H9 (cell line): ENCODE results near the gene ENPP1. TPM values are rescaled to one million over a fixed set of nuclear protein-coding genes. Genes with fewer than 3 reads are reported as not detected.

Experiments
- DNase-seq: peaks from one replicate; pipeline ENCODE4 v3.0.0-alpha.2; 2017
- H2AFZ ChIP-seq: one replicate; pipeline ENCODE4 v1.6.1; 2013; ENCODE audit warnings: mild to moderate bottlenecking, low read length, control low read depth, moderate library complexity
- H2AK5ac ChIP-seq: 2 replicates; pipeline ENCODE4 v1.6.1; 2013; ENCODE audit warnings: low read length, control low read depth, mixed read lengths; ENCODE audit not compliant: insufficient read length
- H2BK120ac ChIP-seq: one replicate; pipeline ENCODE4 v1.6.1; 2013; ENCODE audit warnings: low read depth, mild to moderate bottlenecking, low read length, control low read depth, inconsistent platforms; ENCODE audit not compliant: poor library complexity, severe bottlenecking
- H2BK12ac ChIP-seq: 2 replicates; pipeline ENCODE4 v1.6.1; 2013; ENCODE audit warnings: low read length, control low read depth, mixed read lengths, low read depth; ENCODE audit not compliant: insufficient read length
- H2BK15ac ChIP-seq: 2 replicates; pipeline ENCODE4 v1.6.1; 2013; ENCODE audit warnings: low read depth, low read length, control low read depth
- H2BK20ac ChIP-seq: one replicate; pipeline ENCODE4 v1.6.1; 2013; ENCODE audit warnings: low read depth, mild to moderate bottlenecking, low read length, control low read depth, inconsistent platforms; ENCODE audit not compliant: poor library complexity, severe bottlenecking
- H2BK5ac ChIP-seq: 2 replicates; pipeline ENCODE4 v1.6.1; 2013; ENCODE audit warnings: low read length, control low read depth, mixed read lengths; ENCODE audit not compliant: insufficient read length
- H3K14ac ChIP-seq: 2 replicates; pipeline ENCODE4 v1.6.1; 2013; ENCODE audit warnings: low read length, control low read depth; ENCODE audit not compliant: insufficient read depth
- H3K18ac ChIP-seq: 2 replicates; pipeline ENCODE4 v1.6.1; 2013; ENCODE audit warnings: low read depth, mild to moderate bottlenecking, mixed read lengths, low read length, control low read depth; ENCODE audit not compliant: insufficient read length
- H3K23ac ChIP-seq: 2 replicates; pipeline ENCODE4 v1.6.1; 2013; ENCODE audit warnings: low read length, control low read depth, mixed read lengths, low read depth; ENCODE audit not compliant: insufficient read length
- H3K23me2 ChIP-seq: 2 replicates; pipeline ENCODE4 v1.6.1; 2013; ENCODE audit warnings: low read depth, mild to moderate bottlenecking, mixed read lengths, low read length, control low read depth; ENCODE audit not compliant: insufficient read length, poor library complexity, severe bottlenecking
- H3K27ac ChIP-seq: 2 replicates; pipeline ENCODE4 v1.5.1; 2013; ENCODE audit warnings: low read length, control low read depth, mixed read lengths, low read depth; ENCODE audit not compliant: insufficient read length
- H3K27me3 ChIP-seq: 2 replicates; pipeline ENCODE4 v1.6.1; 2013; ENCODE audit warnings: low read length, control low read depth, inconsistent platforms; ENCODE audit not compliant: insufficient read depth
- H3K4ac ChIP-seq: 2 replicates; pipeline ENCODE4 v1.6.1; 2013; ENCODE audit warnings: low read depth, mild to moderate bottlenecking, control low read depth, inconsistent platforms, low read length, moderate library complexity
- H3K4me1 ChIP-seq: 2 replicates; pipeline ENCODE4 v1.6.1; 2013; ENCODE audit warnings: low read length, control low read depth, inconsistent platforms; ENCODE audit not compliant: insufficient read depth
- H3K4me2 ChIP-seq: 2 replicates; pipeline ENCODE4 v1.6.1; 2013; ENCODE audit warnings: low read length, control low read depth, mixed read lengths; ENCODE audit not compliant: insufficient read length, insufficient read depth
- H3K56ac ChIP-seq: 2 replicates; pipeline ENCODE4 v1.6.1; 2013; ENCODE audit warnings: low read depth, mild to moderate bottlenecking, mixed read lengths, low read length, control low read depth; ENCODE audit not compliant: insufficient read length
- H3K79me1 ChIP-seq: 2 replicates; pipeline ENCODE4 v1.6.1; 2013; ENCODE audit warnings: low read depth, mild to moderate bottlenecking, moderate library complexity, low read length, control low read depth, inconsistent platforms; ENCODE audit not compliant: insufficient read depth, poor library complexity, severe bottlenecking
- H3K79me2 ChIP-seq: 2 replicates; pipeline ENCODE4 v1.6.1; 2013; ENCODE audit warnings: low read length, control low read depth, inconsistent platforms; ENCODE audit not compliant: insufficient read depth
- H3K9ac ChIP-seq: 2 replicates; pipeline ENCODE4 v1.6.1; 2013; ENCODE audit warnings: low read length, control low read depth, mixed read lengths; ENCODE audit not compliant: insufficient read length; ENCODE audit errors: extremely low read depth
- H3K9me3 ChIP-seq: one replicate; pipeline ENCODE4 v1.6.1; 2013; ENCODE audit warnings: low read depth, low read length, inconsistent platforms; ENCODE audit not compliant: control insufficient read depth
- H3T11ph ChIP-seq: one replicate; pipeline ENCODE4 v1.6.1; 2013; ENCODE audit warnings: mild to moderate bottlenecking, low read length, control low read depth, inconsistent platforms
- H4K20me1 ChIP-seq: one replicate; pipeline ENCODE4 v1.6.1; 2013; ENCODE audit not compliant: control insufficient read depth, insufficient read length, insufficient read depth
- H4K5ac ChIP-seq: 2 replicates; pipeline ENCODE4 v1.6.1; 2013; ENCODE audit warnings: low read depth, mild to moderate bottlenecking, mixed read lengths, low read length, control low read depth; ENCODE audit not compliant: insufficient read length
- H4K8ac ChIP-seq: replicated peaks from 2 replicates; pipeline ENCODE4 v1.6.1; 2013; ENCODE audit warnings: low read length, control low read depth, mixed read lengths, low read depth; ENCODE audit not compliant: insufficient read length
- H4K91ac ChIP-seq: 2 replicates; pipeline ENCODE4 v1.6.1; 2013; ENCODE audit warnings: low read depth, mild to moderate bottlenecking, moderate library complexity, mixed read lengths, low read length, control low read depth; ENCODE audit not compliant: insufficient read length
- H3K27ac Mint-ChIP-seq, 3 experiments: 2 replicates in 2 of 3; 3 replicates in 1 of 3; pipeline ENCODE4 v1.8.0; 2020 to 2021; ENCODE audit warnings: mixed read lengths in 3 of 3, mild to moderate bottlenecking in 1 of 3, moderate library complexity in 1 of 3
- H3K27me3 Mint-ChIP-seq: 2 replicates; pipeline ENCODE4 v1.8.0; 2021; ENCODE audit warnings: low read depth, mild to moderate bottlenecking, moderate library complexity, mixed read lengths
- H3K36me3 Mint-ChIP-seq, 3 experiments: 2 replicates in 2 of 3; 3 replicates in 1 of 3; pipeline ENCODE4 v1.8.0; 2020 to 2021; ENCODE audit warnings: low read depth in 3 of 3, mixed read lengths in 3 of 3; ENCODE audit not compliant: insufficient read depth in 1 of 3
- H3K4me1 Mint-ChIP-seq, 2 experiments: 2 replicates each; pipeline ENCODE4 v1.8.0; 2020; ENCODE audit warnings: mixed read lengths in 2 of 2
- H3K4me3 Mint-ChIP-seq, 2 experiments: 2 replicates in 1 of 2; 3 replicates in 1 of 2; pipeline ENCODE4 v1.8.0; 2020 to 2021; ENCODE audit warnings: mild to moderate bottlenecking in 2 of 2, mixed read lengths in 2 of 2, moderate library complexity in 1 of 2
- H3K9me3 Mint-ChIP-seq, 2 experiments: 2 replicates in 1 of 2; 3 replicates in 1 of 2; pipeline ENCODE4 v1.8.0; 2020; ENCODE audit warnings: mild to moderate bottlenecking in 2 of 2, mixed read lengths in 2 of 2, moderate library complexity in 1 of 2
- WGBS: extraction: QIAGEN DNeasy Blood & Tissue Kit; methylation state at CpG from one replicate; pipeline ENCODE4 v1.1.7; 2013; ENCODE audit warnings: missing lambda C conversion rate, low lambda C conversion rate, mixed read lengths; ENCODE audit not compliant: insufficient read length; ENCODE audit errors: extremely low coverage; 5-methylcytosine and 5-hydroxymethylcytosine counted together
- total RNA-seq: library from RNA; stranded (reverse); gene quantifications from 2 replicates; pipeline ENCODE4 v1.2.1, GENCODE V29; 2021
- TF ChIP-seq, protein P1 (sequence below): fragments of 200-600 bp; sonication (generic); conservative IDR thresholded peaks from 3 replicates; pipeline ENCODE4 v1.8.0; 2021; ENCODE audit warnings: antibody characterized with exemption, mild to moderate bottlenecking

ENPP1 gene
- total RNA-seq, 1 experiment from 2014 or later, result 22.5 TPM

DNA sequence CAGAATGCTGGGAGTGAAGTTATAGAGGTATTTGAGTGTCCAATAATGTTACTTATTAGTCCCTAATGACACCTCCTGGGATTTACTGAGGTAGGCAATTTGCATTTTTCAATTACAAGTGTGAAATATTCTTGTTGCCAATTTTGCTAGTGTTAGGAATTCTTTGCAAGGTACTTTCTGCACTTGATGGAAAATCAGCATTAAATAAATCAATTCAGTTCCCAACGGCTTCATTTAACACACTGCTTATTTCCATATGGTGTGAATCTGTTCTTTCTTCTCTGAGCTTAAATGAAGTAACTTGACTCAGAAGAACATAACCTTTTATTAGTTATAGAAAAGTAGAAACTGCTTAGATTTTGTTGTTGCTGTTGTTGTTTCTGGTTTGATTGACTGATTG lies 122.2 kb downstream of the ENPP1 start:
- Histone ChIP-seq H3K4me2 (no peak overlapping the region), H3K14ac (no peak overlapping the region), H3K18ac (no peak overlapping the region), H2AK5ac (no peak overlapping the region), H3K23ac (no peak overlapping the region), H3T11ph (no peak overlapping the region), H4K5ac (no peak overlapping the region), H2BK5ac (no peak overlapping the region), H4K8ac (no peak overlapping the region), H4K20me1 (no peaks in the 10 kb centered on the region), H3K9me3 (no peaks in the 10 kb centered on the region), H3K4me1 (no peaks in the 10 kb centered on the region), H3K9ac (no peak overlapping the region), H3K4ac (no peak overlapping the region), H3K79me2 (no peaks in the 10 kb centered on the region), H2BK12ac (no peak overlapping the region), H2AFZ (no peak overlapping the region), H3K27me3 (no peaks in the 10 kb centered on the region), H3K27ac (no peak overlapping the region), H2BK120ac (no peak overlapping the region), H2BK20ac (no peak overlapping the region), H3K79me1 (no peaks in the 10 kb centered on the region), H2BK15ac (no peak overlapping the region), H3K23me2 (no peaks in the 10 kb centered on the region), H4K91ac (no peak overlapping the region), H3K56ac (no peak overlapping the region)
- no peak for DNase-seq
- Mint-ChIP-seq H3K27ac (no peak overlapping the region), H3K9me3 (no peaks in the 10 kb centered on the region), H3K27me3 (no peaks in the 10 kb centered on the region; the same call in 1 of the 2 replicates), H3K4me1 (peaks cover 3 to 4% of the 10 kb centered on the region in 2 experiments; a peak in 2 of 4 replicates), H3K4me3 (no peak overlapping the region), H3K36me3 (peaks cover 3 to 36% (median 4%) of the 10 kb centered on the region in 3 experiments; a peak in 6 of 7 replicates)
- no CpG with 5 or more reads among the region's 1 CpG for WGBS
- TF ChIP-seq, protein P1, sequence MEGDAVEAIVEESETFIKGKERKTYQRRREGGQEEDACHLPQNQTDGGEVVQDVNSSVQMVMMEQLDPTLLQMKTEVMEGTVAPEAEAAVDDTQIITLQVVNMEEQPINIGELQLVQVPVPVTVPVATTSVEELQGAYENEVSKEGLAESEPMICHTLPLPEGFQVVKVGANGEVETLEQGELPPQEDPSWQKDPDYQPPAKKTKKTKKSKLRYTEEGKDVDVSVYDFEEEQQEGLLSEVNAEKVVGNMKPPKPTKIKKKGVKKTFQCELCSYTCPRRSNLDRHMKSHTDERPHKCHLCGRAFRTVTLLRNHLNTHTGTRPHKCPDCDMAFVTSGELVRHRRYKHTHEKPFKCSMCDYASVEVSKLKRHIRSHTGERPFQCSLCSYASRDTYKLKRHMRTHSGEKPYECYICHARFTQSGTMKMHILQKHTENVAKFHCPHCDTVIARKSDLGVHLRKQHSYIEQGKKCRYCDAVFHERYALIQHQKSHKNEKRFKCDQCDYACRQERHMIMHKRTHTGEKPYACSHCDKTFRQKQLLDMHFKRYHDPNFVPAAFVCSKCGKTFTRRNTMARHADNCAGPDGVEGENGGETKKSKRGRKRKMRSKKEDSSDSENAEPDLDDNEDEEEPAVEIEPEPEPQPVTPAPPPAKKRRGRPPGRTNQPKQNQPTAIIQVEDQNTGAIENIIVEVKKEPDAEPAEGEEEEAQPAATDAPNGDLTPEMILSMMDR, result no peak
